AG04449 (cell line): Measurements from ENCODE around the gene MAVS.

Experiments used
- CTCF ChIA-PET: fragments of 350-600 bp; formaldehyde crosslinking; extraction: SDS; loops from one replicate; lab custom pipeline; 2021; ENCODE audit warnings: antibody characterized with exemption; lab: Yijun Ruan, JAX
- POLR2A ChIA-PET: fragments of 400-600, 350-600 bp; formaldehyde crosslinking; extraction: SDS; loops from one replicate; lab custom pipeline; 2020; ENCODE audit warnings: antibody characterized with exemption, inconsistent platforms; lab: Yijun Ruan, JAX
- DNase-seq: peaks from one replicate; pipeline ENCODE4 v3.0.0-alpha.2; 2010; ENCODE audit warnings: low read depth, low spot score
- H3K4me3 ChIP-seq: 2 replicates; pipeline ENCODE4 v1.5.1; 2011; ENCODE audit warnings: low read depth, mild to moderate bottlenecking, control low read depth, low read length
- TF ChIP-seq, protein P1 (sequence below): IDR thresholded peaks from one replicate; pipeline ENCODE4 v1.5.1; 2011; ENCODE audit warnings: mild to moderate bottlenecking, moderate library complexity, low read length, control low read depth, inconsistent platforms; ENCODE audit not compliant: insufficient read depth; ENCODE audit errors: missing control alignments

The MAVS gene

DNA sequence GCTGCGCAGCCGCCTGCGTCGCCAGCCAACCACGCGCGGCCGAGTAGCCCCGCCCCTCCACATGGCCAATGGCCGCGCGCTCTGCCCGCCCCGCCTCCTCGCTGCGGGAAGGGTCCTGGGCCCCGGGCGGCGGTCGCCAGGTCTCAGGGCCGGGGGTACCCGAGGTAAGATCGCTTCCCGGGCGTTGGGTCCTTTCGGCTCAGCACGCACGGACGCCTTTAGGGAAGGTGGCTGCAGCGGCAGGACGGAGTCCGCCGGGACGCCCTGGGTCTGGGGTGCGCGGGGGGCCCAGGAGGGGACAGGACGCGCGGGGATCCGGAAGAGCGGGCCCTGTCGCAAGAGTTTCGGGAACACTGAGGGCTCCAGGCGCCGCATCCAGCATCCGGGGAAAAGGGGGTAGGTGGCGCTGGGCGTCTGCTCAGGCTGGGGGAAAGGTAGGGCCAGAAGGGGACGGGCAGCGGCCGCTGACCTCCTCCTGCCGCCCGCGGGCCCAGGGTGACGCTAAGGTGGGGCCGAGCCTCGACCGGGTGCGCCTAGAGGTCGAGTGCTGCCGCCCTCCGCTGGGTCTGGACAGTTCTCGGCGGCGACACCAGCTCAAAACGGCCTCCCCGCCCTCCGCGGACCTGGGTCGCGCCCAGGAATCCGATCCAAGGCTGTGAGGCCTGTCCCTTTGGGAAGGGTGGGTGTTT lies at the start of gene MAVS:
Gene MAVS, plus strand, starts transcription at position 95 of the 689 bp plus-strand sequence. CDS start 7,791 bp downstream, outside the sequence.
- CTCF ChIA-PET: interaction anchor here (1.7 kb wide), 1 partner anchor 11 kb away, joined by 5 read pairs; no protein-coding TSS in a partner anchor
- DNase-seq: no peak
- TF ChIP-seq, protein P1, sequence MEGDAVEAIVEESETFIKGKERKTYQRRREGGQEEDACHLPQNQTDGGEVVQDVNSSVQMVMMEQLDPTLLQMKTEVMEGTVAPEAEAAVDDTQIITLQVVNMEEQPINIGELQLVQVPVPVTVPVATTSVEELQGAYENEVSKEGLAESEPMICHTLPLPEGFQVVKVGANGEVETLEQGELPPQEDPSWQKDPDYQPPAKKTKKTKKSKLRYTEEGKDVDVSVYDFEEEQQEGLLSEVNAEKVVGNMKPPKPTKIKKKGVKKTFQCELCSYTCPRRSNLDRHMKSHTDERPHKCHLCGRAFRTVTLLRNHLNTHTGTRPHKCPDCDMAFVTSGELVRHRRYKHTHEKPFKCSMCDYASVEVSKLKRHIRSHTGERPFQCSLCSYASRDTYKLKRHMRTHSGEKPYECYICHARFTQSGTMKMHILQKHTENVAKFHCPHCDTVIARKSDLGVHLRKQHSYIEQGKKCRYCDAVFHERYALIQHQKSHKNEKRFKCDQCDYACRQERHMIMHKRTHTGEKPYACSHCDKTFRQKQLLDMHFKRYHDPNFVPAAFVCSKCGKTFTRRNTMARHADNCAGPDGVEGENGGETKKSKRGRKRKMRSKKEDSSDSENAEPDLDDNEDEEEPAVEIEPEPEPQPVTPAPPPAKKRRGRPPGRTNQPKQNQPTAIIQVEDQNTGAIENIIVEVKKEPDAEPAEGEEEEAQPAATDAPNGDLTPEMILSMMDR: no peak
- POLR2A ChIA-PET: interaction anchor here (0.6 kb wide), 1 partner anchor 57 kb away, joined by 4 read pairs; no protein-coding TSS in a partner anchor
- peak within 1 kb of the TSS; percentile 88 for H3K4me3 ChIP-seq

DNA sequence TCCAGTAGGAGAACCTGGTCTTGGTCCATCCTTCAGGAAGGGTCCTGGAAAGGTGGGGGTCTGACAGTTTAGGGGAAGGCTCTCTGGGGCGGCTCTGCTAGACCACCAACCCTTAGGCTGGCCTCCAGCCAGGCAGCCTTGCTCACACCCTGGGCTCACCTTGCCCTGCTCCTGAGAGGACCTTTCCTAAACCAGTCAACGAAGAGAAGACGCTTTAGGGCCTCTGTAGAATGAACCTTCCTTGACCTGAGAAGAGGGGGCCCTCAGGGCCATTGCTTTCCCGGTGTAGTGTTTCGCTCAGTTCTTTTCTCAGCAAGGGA lies 49.4 kb upstream of the MAVS start:
- CTCF ChIA-PET: interaction anchor here (3.3 kb wide), 1 partner anchor 16 kb away, joined by 18 read pairs; no protein-coding TSS in a partner anchor
- TF ChIP-seq, protein P1: no peak
- POLR2A ChIA-PET: no interaction called here
- peak overlapping the region; percentile 84 for H3K4me3 ChIP-seq
- DNase-seq: no peak

DNA sequence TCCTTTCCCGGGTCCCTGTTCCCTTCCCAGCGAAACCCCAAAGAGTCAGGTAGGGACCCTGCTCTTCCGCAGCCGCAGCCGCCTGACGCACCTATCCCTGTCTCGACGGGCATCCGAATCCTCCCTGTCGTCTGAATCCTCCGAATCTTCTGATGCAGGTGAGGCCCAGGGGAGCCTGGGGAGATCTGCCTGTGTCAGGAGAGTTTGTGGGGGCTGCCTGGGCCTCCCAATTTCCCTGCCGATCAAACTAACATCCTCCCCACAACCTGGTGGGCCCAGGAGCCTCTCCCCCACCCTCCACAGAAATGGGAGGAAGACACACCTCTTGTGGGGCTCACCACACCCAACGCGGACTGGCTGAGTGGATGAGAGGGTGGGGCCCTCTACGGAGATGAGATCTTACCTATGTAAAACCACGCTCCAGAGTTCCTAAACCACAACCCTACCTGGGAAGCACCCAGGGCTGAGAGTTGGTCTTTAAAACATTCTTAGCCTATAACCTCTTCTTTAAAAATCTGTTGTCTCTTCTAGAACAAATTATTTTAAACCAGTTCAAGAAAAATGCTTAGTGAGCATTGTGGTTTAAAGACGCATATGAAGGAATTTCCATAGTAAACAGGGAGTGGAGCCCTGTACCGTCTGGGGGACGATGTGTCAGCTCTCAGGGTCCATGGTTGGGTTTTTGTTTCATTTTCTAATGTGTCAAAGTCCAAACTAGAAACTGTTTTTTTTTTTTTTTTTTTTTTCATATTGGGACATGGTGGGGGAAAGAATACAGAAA lies 48.9 kb upstream of the MAVS start:
- no peak for DNase-seq
- peak overlapping the region; percentile 84 for H3K4me3 ChIP-seq
- TF ChIP-seq, protein P1: no peak
- ChIA-PET CTCF (interaction anchor here (3.3 to 4.3 kb wide), 2 partner anchors 15 to 22 kb away, joined by 18 to 40 read pairs; partner anchors contain the start of gene AP5S1), POLR2A (no interaction called here)

DNA sequence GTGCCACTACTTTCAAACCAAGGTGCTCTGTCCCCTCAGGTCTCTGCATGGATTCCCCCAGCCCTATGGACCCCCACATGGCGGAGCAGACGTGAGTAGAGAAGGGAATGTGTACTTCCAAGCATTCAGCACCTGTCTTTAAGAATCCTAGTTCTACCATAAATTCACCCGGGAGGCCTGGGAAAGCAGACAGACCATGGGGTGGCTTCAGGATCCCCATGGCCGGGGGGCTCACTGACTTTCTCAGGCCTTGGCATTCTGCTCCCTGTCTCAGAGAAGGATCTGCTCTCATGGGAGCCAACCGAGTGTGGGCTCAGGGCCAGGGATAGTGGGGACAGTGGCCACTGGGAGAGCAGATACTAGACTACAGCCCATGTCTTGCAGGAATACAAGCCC lies 48.3 kb upstream of the MAVS start:
- H3K4me3 ChIP-seq: peak overlapping the region; percentile 25

DNA sequence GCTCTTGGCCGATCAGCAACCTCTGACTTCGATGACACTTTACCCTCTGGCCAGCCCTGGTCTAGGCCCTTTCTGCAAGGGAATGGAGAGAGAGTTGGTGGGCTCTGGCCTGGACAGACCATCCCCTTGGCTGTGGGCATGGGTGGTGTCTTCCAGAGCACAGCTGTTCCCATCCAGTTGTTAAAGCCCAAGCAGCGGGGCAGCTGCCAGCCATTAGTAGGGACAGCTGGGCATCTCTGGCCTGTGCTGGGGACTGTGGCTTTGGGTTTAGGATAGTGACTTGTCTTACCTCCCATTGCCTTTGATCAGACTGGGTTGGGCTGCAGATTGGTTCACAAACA lies 47.8 kb upstream of the MAVS start:
- DNase-seq: no peak
- ChIA-PET POLR2A (no interaction called here), CTCF (interaction anchor here (0.9 to 4.3 kb wide), 3 partner anchors 11 to 21 kb away, joined by 4 to 40 read pairs (median 11); partner anchors contain the start of gene AP5S1)
- peak overlapping the region; percentile 8; the same call in 1 of the 2 replicates for H3K4me3 ChIP-seq
- TF ChIP-seq, protein P1: no peak

More for the DNA sequence above, 48.3 kb upstream of the MAVS start:
- CTCF ChIA-PET: interaction anchor here (4.3 kb wide), 1 partner anchor 21 kb away, joined by 40 read pairs; the partner anchor contains the start of gene AP5S1
- DNase-seq: no peak
- POLR2A ChIA-PET: no interaction called here
- TF ChIP-seq, protein P1: no peak
